SK-N-SH (cell line): ENCODE data around the gene TRIM68. TPM values are rescaled to one million over a fixed set of nuclear protein-coding genes. Genes with fewer than 3 reads are reported as not detected.
A peak's percentile ranks its signal among the peaks of the same experiment; 100 is the strongest.

Experiments
- CTCF ChIA-PET: fragments of 300-600, 350-600 bp; formaldehyde crosslinking; extraction: SDS; loops from one replicate; lab custom pipeline; 2021; lab: Yijun Ruan, JAX
- POLR2A ChIA-PET: fragments of 350-600 bp; sonication (Branson Sonifier 250); formaldehyde crosslinking; extraction: SDS; loops from one replicate; lab custom pipeline; 2020; ENCODE audit warnings: antibody characterized with exemption, inconsistent platforms; lab: Yijun Ruan, JAX
- DNase-seq: peaks from one replicate; pipeline ENCODE4 v3.0.0; 2012
- H2AFZ ChIP-seq: fragments of 200-600 bp; sonication (generic); 2 replicates; pipeline ENCODE4 v1.8.1; 2016; ENCODE audit warnings: antibody characterized with exemption, mild to moderate bottlenecking, low read depth
- H3F3A ChIP-seq: fragments of 200-600 bp; sonication (generic); replicated peaks from 2 replicates; pipeline ENCODE3; 2016; ENCODE audit warnings: antibody characterized with exemption, mild to moderate bottlenecking; ENCODE audit not compliant: insufficient read depth
- H3K27ac ChIP-seq, 2 experiments: fragments of 200-500 bp in 1 of 2; fragments of 200-600 bp in 1 of 2; sonication (Bioruptor generic) in 1 of 2; sonication (generic), shearing (Covaris generic) in 1 of 2; 2 replicates each; pipeline versions ENCODE4 v1.5.1 to v1.6.1; 2014 to 2016; ENCODE audit warnings: low read depth in 2 of 2, inconsistent platforms in 1 of 2, low read length in 1 of 2, mild to moderate bottlenecking in 1 of 2, mixed read lengths in 1 of 2
- H3K27me3 ChIP-seq: fragments of 200-600 bp; sonication (generic), shearing (Covaris generic); 2 replicates; pipeline ENCODE4 v1.6.1; 2016; ENCODE audit warnings: mixed run types; ENCODE audit not compliant: insufficient read depth
- H3K36me3 ChIP-seq, 2 experiments: fragments of 200-500 bp in 1 of 2; fragments of 200-600 bp in 1 of 2; sonication (Bioruptor generic) in 1 of 2; sonication (generic) in 1 of 2; replicated peaks in 1 of 2; 2 replicates each; pipeline versions ENCODE3 to v1.5.1; 2014 to 2016; ENCODE audit warnings: low read length in 1 of 2, mild to moderate bottlenecking in 1 of 2; ENCODE audit not compliant: insufficient read depth in 2 of 2, control insufficient read depth in 1 of 2
- H3K4me1 ChIP-seq, 2 experiments: fragments of 200-500 bp in 1 of 2; fragments of 200-600 bp in 1 of 2; sonication (Bioruptor generic) in 1 of 2; sonication (generic), shearing (Covaris generic) in 1 of 2; 2 replicates each; pipeline versions ENCODE4 v1.5.1 to v1.6.1; 2014 to 2016; ENCODE audit warnings: low read depth in 1 of 2, low read length in 1 of 2, mixed run types in 1 of 2; ENCODE audit not compliant: insufficient read depth in 2 of 2, control insufficient read depth in 1 of 2
- H3K4me2 ChIP-seq: fragments of 200-600 bp; sonication (generic), shearing (Covaris generic); 2 replicates; pipeline ENCODE4 v1.6.1; 2017; ENCODE audit warnings: mixed run types
- H3K4me3 ChIP-seq, 2 experiments: fragments of 200-500 bp in 1 of 2; fragments of 200-600 bp in 1 of 2; sonication (Bioruptor generic) in 1 of 2; sonication (generic), shearing (Covaris generic) in 1 of 2; 2 replicates each; pipeline versions ENCODE4 v1.5.1 to v1.8.1; 2014 to 2016; ENCODE audit warnings: low read depth in 2 of 2, inconsistent platforms in 1 of 2, low read length in 1 of 2, mild to moderate bottlenecking in 1 of 2, mixed read lengths in 1 of 2, moderate library complexity in 1 of 2
- H3K79me2 ChIP-seq: fragments of 200-600 bp; sonication (generic); 2 replicates; pipeline ENCODE4 v1.8.1; 2017; ENCODE audit warnings: mild to moderate bottlenecking; ENCODE audit not compliant: insufficient read depth
- H3K9ac ChIP-seq: fragments of 200-600 bp; sonication (generic); 2 replicates; pipeline ENCODE4 v1.6.1; 2017; ENCODE audit warnings: mixed run types
- H3K9me2 ChIP-seq: fragments of 200-600 bp; sonication (generic); 2 replicates; pipeline ENCODE4 v1.6.1; 2017; ENCODE audit warnings: mixed run types
- H3K9me3 ChIP-seq: fragments of 200-600 bp; sonication (generic); 2 replicates; pipeline ENCODE4 v1.6.1; 2017; ENCODE audit warnings: mixed run types, mild to moderate bottlenecking, moderate library complexity
- H4K20me1 ChIP-seq: fragments of 200-600 bp; sonication (generic); 2 replicates; pipeline ENCODE4 v1.6.1; 2017; ENCODE audit warnings: mild to moderate bottlenecking, mixed run types; ENCODE audit not compliant: insufficient read depth
- FOXM1 ChIP-seq: IDR thresholded peaks from 2 replicates; pipeline ENCODE4 v1.4.0; 2012; ENCODE audit warnings: low read depth, mild to moderate bottlenecking
- GATA2 ChIP-seq: sonication (generic); formaldehyde crosslinking; IDR thresholded peaks from 2 replicates; pipeline ENCODE4 v1.5.0; 2020; ENCODE audit warnings: mild to moderate bottlenecking, missing genetic modification reagents
- JUND ChIP-seq: IDR thresholded peaks from 2 replicates; pipeline ENCODE4 v1.4.0; 2012
- POLR2AphosphoS5 ChIP-seq: IDR thresholded peaks from 2 replicates; pipeline ENCODE4 v1.6.1; 2012; ENCODE audit warnings: low read depth, low read length
- RCOR1 ChIP-seq: fragments of 150-350 bp; IDR thresholded peaks from 2 replicates; pipeline ENCODE4 v1.6.1; 2017; ENCODE audit warnings: antibody characterized with exemption, low read length
- RFX5 ChIP-seq: IDR thresholded peaks from 2 replicates; pipeline ENCODE4 v1.6.1; 2012; ENCODE audit warnings: mild to moderate bottlenecking, improper control_type of control experiment, low read length
- RXRA ChIP-seq: IDR thresholded peaks from 2 replicates; pipeline ENCODE4 v1.4.0; 2012; ENCODE audit warnings: low read depth, mild to moderate bottlenecking, borderline replicate concordance
- SIN3A ChIP-seq: IDR thresholded peaks from 2 replicates; pipeline ENCODE4 v1.6.1; 2012; ENCODE audit warnings: low read depth, mild to moderate bottlenecking, low read length, moderate library complexity, borderline replicate concordance
- SMC3 ChIP-seq: IDR thresholded peaks from 2 replicates; pipeline ENCODE4 v1.6.1; 2012; ENCODE audit warnings: low read depth, low read length, improper control_type of control experiment
- TAF1 ChIP-seq: IDR thresholded peaks from 2 replicates; pipeline ENCODE4 v1.6.1; 2012; ENCODE audit warnings: low read depth, mild to moderate bottlenecking, low read length, moderate library complexity, borderline replicate concordance
- TEAD4 ChIP-seq: IDR thresholded peaks from 2 replicates; pipeline ENCODE4 v1.4.0; 2012; ENCODE audit warnings: mild to moderate bottlenecking, borderline replicate concordance; ENCODE audit not compliant: insufficient read depth
- WGBS: methylation state at CpG from one replicate; pipeline ENCODE4 v1.1.6; 2017; ENCODE audit warnings: low lambda C conversion rate; 5-methylcytosine and 5-hydroxymethylcytosine counted together
- polyA plus RNA-seq, 3 experiments: library from polyadenylated mRNA; depleted of rRNA; stranded (reverse); fragments of >200 nt; gene quantifications; 2 replicates each; pipeline ENCODE4 v1.2.3, GENCODE V29; 2012
- TF ChIP-seq, protein P1 (sequence below): IDR thresholded peaks from 2 replicates; pipeline ENCODE4 v1.6.1; 2012; ENCODE audit warnings: mild to moderate bottlenecking, low read depth, low read length, moderate library complexity
- TF ChIP-seq, protein P2 (sequence below): IDR thresholded peaks from 2 replicates; pipeline ENCODE4 v1.4.0; 2012; ENCODE audit warnings: low read depth, borderline replicate concordance
- TF ChIP-seq, protein P3 (sequence below): fragments of 150-350 bp; IDR thresholded peaks from 2 replicates; pipeline ENCODE4 v1.6.1; 2017; ENCODE audit warnings: antibody characterized with exemption, low read length, low read depth, borderline replicate concordance
- TF ChIP-seq, protein P4 (sequence below): fragments of 200-600 bp; sonication (generic); IDR thresholded peaks from 2 replicates; pipeline ENCODE4 v1.6.1; 2017; ENCODE audit warnings: antibody characterized with exemption, mild to moderate bottlenecking, moderate library complexity
- TF ChIP-seq, protein P5 (sequence below): fragments of 150-350 bp; IDR thresholded peaks from 2 replicates; pipeline ENCODE4 v1.6.1; 2016; ENCODE audit warnings: mild to moderate bottlenecking, low read depth, low read length
- TF ChIP-seq, protein P6 (sequence below): IDR thresholded peaks from 2 replicates; pipeline ENCODE4 v1.4.0; 2012; ENCODE audit warnings: low read depth, borderline replicate concordance

The TRIM68 gene, protein sequence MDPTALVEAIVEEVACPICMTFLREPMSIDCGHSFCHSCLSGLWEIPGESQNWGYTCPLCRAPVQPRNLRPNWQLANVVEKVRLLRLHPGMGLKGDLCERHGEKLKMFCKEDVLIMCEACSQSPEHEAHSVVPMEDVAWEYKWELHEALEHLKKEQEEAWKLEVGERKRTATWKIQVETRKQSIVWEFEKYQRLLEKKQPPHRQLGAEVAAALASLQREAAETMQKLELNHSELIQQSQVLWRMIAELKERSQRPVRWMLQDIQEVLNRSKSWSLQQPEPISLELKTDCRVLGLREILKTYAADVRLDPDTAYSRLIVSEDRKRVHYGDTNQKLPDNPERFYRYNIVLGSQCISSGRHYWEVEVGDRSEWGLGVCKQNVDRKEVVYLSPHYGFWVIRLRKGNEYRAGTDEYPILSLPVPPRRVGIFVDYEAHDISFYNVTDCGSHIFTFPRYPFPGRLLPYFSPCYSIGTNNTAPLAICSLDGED
- polyA plus RNA-seq (2012; rRNA removed), result 4.9 and 6.1 TPM in 2 replicates
- polyA plus RNA-seq (2012; cell fraction: cytosol; rRNA removed), result 4.9 and 6.0 TPM in 2 replicates
- 9.3 and 12.4 TPM in 2 replicates for polyA plus RNA-seq (2012; cell fraction: nucleus; rRNA removed)

DNA sequence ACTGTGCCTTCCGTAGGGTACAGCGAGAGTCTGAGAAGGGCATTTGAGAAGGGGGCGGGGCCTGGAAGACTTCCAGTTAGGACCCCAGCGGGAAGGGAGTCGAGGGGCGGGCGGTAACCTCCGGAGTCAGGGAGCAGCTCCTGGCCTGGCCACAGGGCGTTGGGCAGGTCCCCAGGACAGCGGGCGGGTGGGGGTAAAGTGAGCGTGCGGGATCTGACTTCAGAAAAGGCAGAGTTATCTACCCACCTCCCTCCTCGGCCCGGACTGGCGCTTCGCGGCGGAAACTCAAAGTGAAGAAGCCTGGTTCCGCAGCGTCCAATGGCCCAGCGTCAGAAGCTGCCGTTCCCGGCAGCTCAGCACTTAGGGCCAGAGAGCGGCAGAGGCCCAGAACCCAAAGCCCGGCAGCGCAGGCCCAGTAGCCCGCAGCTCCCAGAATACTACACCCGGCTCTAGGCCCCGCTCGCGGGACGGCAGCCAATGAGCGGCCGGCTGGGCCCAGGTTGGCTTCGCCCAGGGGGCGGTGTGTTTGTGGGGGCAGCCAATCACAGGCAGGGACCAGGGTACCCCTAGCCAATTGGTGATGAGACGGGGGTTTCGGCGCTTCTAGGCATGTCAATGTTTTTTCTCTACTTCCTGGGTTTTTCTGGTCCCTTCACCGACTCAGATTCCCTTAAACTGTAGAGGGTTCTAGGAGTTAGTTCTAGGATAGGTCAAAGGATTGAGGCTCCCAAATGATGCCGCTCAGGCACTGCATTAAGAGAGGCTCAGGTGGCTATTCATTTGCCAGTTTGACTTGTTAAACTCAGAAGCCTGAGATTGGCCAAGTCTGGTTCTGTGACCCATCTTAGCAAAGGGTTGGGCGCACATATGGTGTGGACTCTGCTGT, at the start of gene TRIM68:
TSS of gene TRIM68 (minus strand) at position 451 of the 886 bp plus-strand sequence. CDS start 2,727 bp downstream, outside the sequence.
- POLR2A ChIA-PET, result interaction anchor here (1.2 kb wide), 1 partner anchor 9 kb away, joined by 4 read pairs; no protein-coding TSS in a partner anchor
- 7% methylated on average over 27 of the region's 43 CpGs for WGBS
- CTCF ChIA-PET, result interaction anchor here (0.6 to 2.9 kb wide), 5 partner anchors 9 to 57 kb away, joined by 3 to 10 read pairs (median 4); partner anchors contain the start of gene OR51D1
- TF ChIP-seq TEAD4 (no peak), FOXM1 (no peak), RCOR1 (peak; percentile 23; the same call in 1 of the 2 replicates), SMC3 (no peak), TAF1 (peak; percentile 50), GATA2 (CRISPR knock-in tag) (no peak), SIN3A (peak; percentile 81; the same call in 1 of the 2 replicates), JUND (no peak), RFX5 (peak; percentile 76; the same call in 1 of the 2 replicates), POLR2AphosphoS5 (peak; percentile 77), RXRA (no peak)
- TF ChIP-seq, protein P1, sequence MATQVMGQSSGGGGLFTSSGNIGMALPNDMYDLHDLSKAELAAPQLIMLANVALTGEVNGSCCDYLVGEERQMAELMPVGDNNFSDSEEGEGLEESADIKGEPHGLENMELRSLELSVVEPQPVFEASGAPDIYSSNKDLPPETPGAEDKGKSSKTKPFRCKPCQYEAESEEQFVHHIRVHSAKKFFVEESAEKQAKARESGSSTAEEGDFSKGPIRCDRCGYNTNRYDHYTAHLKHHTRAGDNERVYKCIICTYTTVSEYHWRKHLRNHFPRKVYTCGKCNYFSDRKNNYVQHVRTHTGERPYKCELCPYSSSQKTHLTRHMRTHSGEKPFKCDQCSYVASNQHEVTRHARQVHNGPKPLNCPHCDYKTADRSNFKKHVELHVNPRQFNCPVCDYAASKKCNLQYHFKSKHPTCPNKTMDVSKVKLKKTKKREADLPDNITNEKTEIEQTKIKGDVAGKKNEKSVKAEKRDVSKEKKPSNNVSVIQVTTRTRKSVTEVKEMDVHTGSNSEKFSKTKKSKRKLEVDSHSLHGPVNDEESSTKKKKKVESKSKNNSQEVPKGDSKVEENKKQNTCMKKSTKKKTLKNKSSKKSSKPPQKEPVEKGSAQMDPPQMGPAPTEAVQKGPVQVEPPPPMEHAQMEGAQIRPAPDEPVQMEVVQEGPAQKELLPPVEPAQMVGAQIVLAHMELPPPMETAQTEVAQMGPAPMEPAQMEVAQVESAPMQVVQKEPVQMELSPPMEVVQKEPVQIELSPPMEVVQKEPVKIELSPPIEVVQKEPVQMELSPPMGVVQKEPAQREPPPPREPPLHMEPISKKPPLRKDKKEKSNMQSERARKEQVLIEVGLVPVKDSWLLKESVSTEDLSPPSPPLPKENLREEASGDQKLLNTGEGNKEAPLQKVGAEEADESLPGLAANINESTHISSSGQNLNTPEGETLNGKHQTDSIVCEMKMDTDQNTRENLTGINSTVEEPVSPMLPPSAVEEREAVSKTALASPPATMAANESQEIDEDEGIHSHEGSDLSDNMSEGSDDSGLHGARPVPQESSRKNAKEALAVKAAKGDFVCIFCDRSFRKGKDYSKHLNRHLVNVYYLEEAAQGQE, result no peak
- TF ChIP-seq, protein P2, sequence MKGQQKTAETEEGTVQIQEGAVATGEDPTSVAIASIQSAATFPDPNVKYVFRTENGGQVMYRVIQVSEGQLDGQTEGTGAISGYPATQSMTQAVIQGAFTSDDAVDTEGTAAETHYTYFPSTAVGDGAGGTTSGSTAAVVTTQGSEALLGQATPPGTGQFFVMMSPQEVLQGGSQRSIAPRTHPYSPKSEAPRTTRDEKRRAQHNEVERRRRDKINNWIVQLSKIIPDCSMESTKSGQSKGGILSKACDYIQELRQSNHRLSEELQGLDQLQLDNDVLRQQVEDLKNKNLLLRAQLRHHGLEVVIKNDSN, result no peak
- TF ChIP-seq, protein P3, sequence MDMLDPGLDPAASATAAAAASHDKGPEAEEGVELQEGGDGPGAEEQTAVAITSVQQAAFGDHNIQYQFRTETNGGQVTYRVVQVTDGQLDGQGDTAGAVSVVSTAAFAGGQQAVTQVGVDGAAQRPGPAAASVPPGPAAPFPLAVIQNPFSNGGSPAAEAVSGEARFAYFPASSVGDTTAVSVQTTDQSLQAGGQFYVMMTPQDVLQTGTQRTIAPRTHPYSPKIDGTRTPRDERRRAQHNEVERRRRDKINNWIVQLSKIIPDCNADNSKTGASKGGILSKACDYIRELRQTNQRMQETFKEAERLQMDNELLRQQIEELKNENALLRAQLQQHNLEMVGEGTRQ, result no peak
- TF ChIP-seq, protein P4, sequence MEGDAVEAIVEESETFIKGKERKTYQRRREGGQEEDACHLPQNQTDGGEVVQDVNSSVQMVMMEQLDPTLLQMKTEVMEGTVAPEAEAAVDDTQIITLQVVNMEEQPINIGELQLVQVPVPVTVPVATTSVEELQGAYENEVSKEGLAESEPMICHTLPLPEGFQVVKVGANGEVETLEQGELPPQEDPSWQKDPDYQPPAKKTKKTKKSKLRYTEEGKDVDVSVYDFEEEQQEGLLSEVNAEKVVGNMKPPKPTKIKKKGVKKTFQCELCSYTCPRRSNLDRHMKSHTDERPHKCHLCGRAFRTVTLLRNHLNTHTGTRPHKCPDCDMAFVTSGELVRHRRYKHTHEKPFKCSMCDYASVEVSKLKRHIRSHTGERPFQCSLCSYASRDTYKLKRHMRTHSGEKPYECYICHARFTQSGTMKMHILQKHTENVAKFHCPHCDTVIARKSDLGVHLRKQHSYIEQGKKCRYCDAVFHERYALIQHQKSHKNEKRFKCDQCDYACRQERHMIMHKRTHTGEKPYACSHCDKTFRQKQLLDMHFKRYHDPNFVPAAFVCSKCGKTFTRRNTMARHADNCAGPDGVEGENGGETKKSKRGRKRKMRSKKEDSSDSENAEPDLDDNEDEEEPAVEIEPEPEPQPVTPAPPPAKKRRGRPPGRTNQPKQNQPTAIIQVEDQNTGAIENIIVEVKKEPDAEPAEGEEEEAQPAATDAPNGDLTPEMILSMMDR, result no peak
- TF ChIP-seq, protein P5, sequence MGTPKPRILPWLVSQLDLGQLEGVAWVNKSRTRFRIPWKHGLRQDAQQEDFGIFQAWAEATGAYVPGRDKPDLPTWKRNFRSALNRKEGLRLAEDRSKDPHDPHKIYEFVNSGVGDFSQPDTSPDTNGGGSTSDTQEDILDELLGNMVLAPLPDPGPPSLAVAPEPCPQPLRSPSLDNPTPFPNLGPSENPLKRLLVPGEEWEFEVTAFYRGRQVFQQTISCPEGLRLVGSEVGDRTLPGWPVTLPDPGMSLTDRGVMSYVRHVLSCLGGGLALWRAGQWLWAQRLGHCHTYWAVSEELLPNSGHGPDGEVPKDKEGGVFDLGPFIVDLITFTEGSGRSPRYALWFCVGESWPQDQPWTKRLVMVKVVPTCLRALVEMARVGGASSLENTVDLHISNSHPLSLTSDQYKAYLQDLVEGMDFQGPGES, result peak; percentile 75
- TF ChIP-seq, protein P6, sequence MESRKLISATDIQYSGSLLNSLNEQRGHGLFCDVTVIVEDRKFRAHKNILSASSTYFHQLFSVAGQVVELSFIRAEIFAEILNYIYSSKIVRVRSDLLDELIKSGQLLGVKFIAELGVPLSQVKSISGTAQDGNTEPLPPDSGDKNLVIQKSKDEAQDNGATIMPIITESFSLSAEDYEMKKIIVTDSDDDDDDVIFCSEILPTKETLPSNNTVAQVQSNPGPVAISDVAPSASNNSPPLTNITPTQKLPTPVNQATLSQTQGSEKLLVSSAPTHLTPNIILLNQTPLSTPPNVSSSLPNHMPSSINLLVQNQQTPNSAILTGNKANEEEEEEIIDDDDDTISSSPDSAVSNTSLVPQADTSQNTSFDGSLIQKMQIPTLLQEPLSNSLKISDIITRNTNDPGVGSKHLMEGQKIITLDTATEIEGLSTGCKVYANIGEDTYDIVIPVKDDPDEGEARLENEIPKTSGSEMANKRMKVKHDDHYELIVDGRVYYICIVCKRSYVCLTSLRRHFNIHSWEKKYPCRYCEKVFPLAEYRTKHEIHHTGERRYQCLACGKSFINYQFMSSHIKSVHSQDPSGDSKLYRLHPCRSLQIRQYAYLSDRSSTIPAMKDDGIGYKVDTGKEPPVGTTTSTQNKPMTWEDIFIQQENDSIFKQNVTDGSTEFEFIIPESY, result no peak

More for the DNA sequence above, at the start of gene TRIM68:
- peak within 1 kb of the TSS; percentile 73 to 79 for H3K4me3 ChIP-seq
- H2AFZ ChIP-seq, result peak within 1 kb of the TSS; percentile 97
- H3K9me2 ChIP-seq, result no peaks in the 10 kb centered on the region
- H3K27me3 ChIP-seq, result no peaks in the 10 kb centered on the region
- H3K9me3 ChIP-seq, result no peaks in the 10 kb centered on the region
- no peaks in the 10 kb centered on the region for H4K20me1 ChIP-seq
- no peaks in the 10 kb centered on the region; the same call in 1 of the 2 replicates for H3K79me2 ChIP-seq
- peak within 1 kb of the TSS; percentile 76 for H3K4me2 ChIP-seq
- peaks cover 12 to 15% of the 10 kb centered on the region in 2 experiments for H3K36me3 ChIP-seq
- peak within 1 kb of the TSS; percentile 81 for H3K9ac ChIP-seq
- H3F3A ChIP-seq, result no peaks in the 10 kb centered on the region
- peak within 1 kb of the TSS; percentile 80 to 89 for H3K27ac ChIP-seq
- peak; percentile 96 for DNase-seq
- peaks cover 0 to 10% of the 10 kb centered on the region in 2 experiments; a peak in 3 of 4 replicates for H3K4me1 ChIP-seq
